Panc1 (cell line): ENCODE data around the gene CUX1. TPM values are rescaled to one million over a fixed set of nuclear protein-coding genes. Genes with fewer than 3 reads are reported as not detected.

Experiments used
- ATAC-seq: fragments of 200-7000 bp; cut with Tn5 transposase; 2 replicates; pipeline ENCODE4 v1.9.1; 2020; ENCODE audit warnings: mild to moderate bottlenecking, moderate library complexity
- BruUV-seq: library from RNA; stranded (reverse); fragments of 400-500 nt; replicated peaks from 2 replicates; lab custom pipeline; 2021; lab: Mats Ljungman, UMichigan
- CTCF ChIA-PET: fragments of 300-600 bp; sonication (Branson Sonifier 250); formaldehyde crosslinking; loops from one replicate; lab custom pipeline; 2022; ENCODE audit warnings: antibody characterized with exemption; lab: Charles Lee
- POLR2A ChIA-PET: fragments of 300-600 bp; sonication (Branson Sonifier 250); formaldehyde crosslinking; loops from one replicate; lab custom pipeline; 2022; ENCODE audit warnings: antibody characterized with exemption; lab: Charles Lee
- DNase-seq: peaks from one replicate; pipeline ENCODE4 v3.0.0-alpha.2; 2010; ENCODE audit warnings: low read depth, low spot score
- H3K27ac ChIP-seq: 2 replicates; pipeline ENCODE4 v1.5.1; 2011; ENCODE audit warnings: mild to moderate bottlenecking, low read length, inconsistent platforms
- H3K27me3 ChIP-seq: fragments of 200-500 bp; sonication (Bioruptor generic); 2 replicates; pipeline ENCODE4 v1.6.0; 2014; ENCODE audit warnings: low read length, inconsistent platforms; ENCODE audit not compliant: control insufficient read depth, insufficient read depth
- H3K36me3 ChIP-seq: fragments of 200-500 bp; sonication (Bioruptor generic); 2 replicates; pipeline ENCODE4 v1.5.1; 2014; ENCODE audit warnings: inconsistent platforms, mild to moderate bottlenecking, low read length, moderate library complexity; ENCODE audit not compliant: control insufficient read depth, insufficient read depth
- H3K4me1 ChIP-seq: 2 replicates; pipeline ENCODE4 v1.5.1; 2011; ENCODE audit warnings: inconsistent platforms, mild to moderate bottlenecking, low read length, moderate library complexity; ENCODE audit not compliant: control insufficient read depth, insufficient read depth
- H3K4me3 ChIP-seq, 2 experiments: 2 replicates each; pipeline ENCODE4 v1.5.1; 2011 to 2012; ENCODE audit warnings: low read depth in 2 of 2, low read length in 2 of 2, mild to moderate bottlenecking in 2 of 2, inconsistent platforms in 1 of 2, moderate library complexity in 1 of 2
- H3K9me3 ChIP-seq: fragments of 200-500 bp; sonication (Bioruptor generic); 2 replicates; pipeline ENCODE4 v1.5.1; 2014; ENCODE audit warnings: low read depth, mild to moderate bottlenecking, inconsistent platforms, low read length, moderate library complexity; ENCODE audit not compliant: control insufficient read depth, insufficient read depth
- CTCF ChIP-seq: fragments of 450-650 bp; IDR thresholded peaks from 2 replicates; pipeline ENCODE4 v1.5.1; 2017; ENCODE audit warnings: mild to moderate bottlenecking
- POLR2AphosphoS5 ChIP-seq: IDR thresholded peaks from 2 replicates; pipeline ENCODE4 v1.6.1; 2012; ENCODE audit warnings: mild to moderate bottlenecking, low read depth, low read length, moderate library complexity
- REST ChIP-seq, 2 experiments: IDR thresholded peaks; 2 replicates each; pipeline ENCODE4 v1.6.1; 2011 to 2012; ENCODE audit warnings: low read depth in 2 of 2, control low read depth in 1 of 2, low read length in 1 of 2, mild to moderate bottlenecking in 1 of 2, moderate library complexity in 1 of 2; ENCODE audit not compliant: insufficient read depth in 1 of 2
- SIN3A ChIP-seq: IDR thresholded peaks from 2 replicates; pipeline ENCODE4 v1.6.1; 2012; ENCODE audit warnings: low read depth, mild to moderate bottlenecking, low read length, moderate library complexity, borderline replicate concordance; ENCODE audit not compliant: insufficient read depth
- TCF7L2 ChIP-seq: IDR thresholded peaks from 2 replicates; pipeline ENCODE4 v1.6.1; 2011; ENCODE audit warnings: mild to moderate bottlenecking, low read depth, low read length, inconsistent platforms
- in situ Hi-C: cut with HindIII; loops from 2 replicates; pipeline ENCODE4 v1.10.0; 2016; ENCODE audit warnings: low sequenced_read_pairs, low pct_unique_long_range_greater_than_20kb
- intact Hi-C: fragments of 100-400 bp; cut with micrococcal nuclease; formaldehyde crosslinking; loops from one replicate; pipeline ENCODE4 v1.10.0; 2022; ENCODE audit not compliant: unreplicated experiment
- total RNA-seq: library from RNA; stranded (reverse); gene quantifications from one replicate; pipeline ENCODE4 v1.2.1, GENCODE V29; 2021; ENCODE audit not compliant: unreplicated experiment

CUX1 gene
- total RNA-seq, 1 experiment from 2014 or later: 50.9 TPM

GRCh38 chr7:101933028-101933427, 115.6 kb downstream of the CUX1 start:
- DNase-seq: no peak
- Histone ChIP-seq H3K4me1 (peaks cover 4% of the 10 kb centered on the region; the same call in 1 of the 2 replicates), H3K36me3 (no peaks in the 10 kb centered on the region), H3K27ac (no peak overlapping the region), H3K27me3 (no peaks in the 10 kb centered on the region), H3K4me3 (no peak overlapping the region), H3K9me3 (peaks cover 11% of the 10 kb centered on the region; the same call in 1 of the 2 replicates)
- POLR2A ChIA-PET: no interaction called here
- intact Hi-C loops: no loop called here
- in situ Hi-C loops: no loop called here
- TF ChIP-seq TCF7L2 (no peak), CTCF (no peak), REST (IDR thresholded peaks at IDR 0.05; ENCODE audit: insufficient read depth in 1 of 2, low read depth in 2 of 2, low read length in 1 of 2) (no peak), SIN3A (no peak), POLR2AphosphoS5 (no peak)
- ATAC-seq: no peak
- BruUV-seq: TSS peak; percentile 24
- CTCF ChIA-PET: interaction anchor here (0.7 kb wide), 1 partner anchor 286 kb away, joined by 3 read pairs; no protein-coding TSS in a partner anchor

- H3K4me1 ChIP-seq: peaks cover 4% of the 10 kb centered on the region; the same call in 1 of the 2 replicates
- H3K9me3 ChIP-seq: peaks cover 11% of the 10 kb centered on the region; the same call in 1 of the 2 replicates
- ATAC-seq: no peak
- no peak overlapping the region for H3K27ac ChIP-seq
- no peak for DNase-seq
- in situ Hi-C loops: no loop called here
- ChIA-PET CTCF (interaction anchor here (0.7 kb wide), 1 partner anchor 287 kb away, joined by 3 read pairs; no protein-coding TSS in a partner anchor), POLR2A (no interaction called here)
- BruUV-seq: no TSS peak
- no peaks in the 10 kb centered on the region for H3K36me3 ChIP-seq
- no peak for TF ChIP-seq POLR2AphosphoS5
- no peak for TF ChIP-seq SIN3A
- no peak for TF ChIP-seq REST (IDR thresholded peaks at IDR 0.05; ENCODE audit: insufficient read depth in 1 of 2, low read depth in 2 of 2, low read length in 1 of 2)
- no peak for TF ChIP-seq CTCF
- no peak for TF ChIP-seq TCF7L2
- intact Hi-C loops: no loop called here
- H3K27me3 ChIP-seq: no peaks in the 10 kb centered on the region
- no peak overlapping the region for H3K4me3 ChIP-seq
These were observed 116.3 kb downstream of the CUX1 start for GRCh38 chr7:101933688-101934121.
